IPS DF 6.9 (cell line): ENCODE data around the gene PRAMEF1.
"Not testable (repeated sequence)": the region's sequence is repeated elsewhere in the genome, so short reads cannot be mapped to it uniquely, and the experiment has no call there.

ENCODE experiments used
- DNase-seq: peaks from one replicate; pipeline ENCODE4 v3.0.0-alpha.2; 2013; ENCODE audit warnings: low read depth, low spot score
- H3K27ac ChIP-seq: one replicate; pipeline ENCODE4 v1.5.1; 2013; ENCODE audit warnings: low read length, control low read depth
- H3K27me3 ChIP-seq: 2 replicates; pipeline ENCODE4 v1.6.1; 2013; ENCODE audit warnings: mild to moderate bottlenecking, low read length; ENCODE audit not compliant: control insufficient read depth, insufficient read depth
- H3K36me3 ChIP-seq: 2 replicates; pipeline ENCODE4 v1.6.1; 2013; ENCODE audit warnings: low read length; ENCODE audit not compliant: control insufficient read depth, insufficient read depth
- H3K4me1 ChIP-seq: 2 replicates; pipeline ENCODE4 v1.6.1; 2013; ENCODE audit warnings: low read length; ENCODE audit not compliant: control insufficient read depth, insufficient read depth
- H3K4me3 ChIP-seq: 2 replicates; pipeline ENCODE4 v1.5.1; 2013; ENCODE audit warnings: mild to moderate bottlenecking, low read length
- H3K9me3 ChIP-seq: 2 replicates; pipeline ENCODE4 v1.6.1; 2013; ENCODE audit warnings: low read length, inconsistent platforms; ENCODE audit not compliant: control insufficient read depth, insufficient read depth
- WGBS: extraction: QIAGEN DNeasy Blood & Tissue Kit; methylation state at CpG from one replicate; pipeline ENCODE4 v1.1.7; 2013; ENCODE audit warnings: mixed read lengths, missing lambda C conversion rate; ENCODE audit not compliant: insufficient read length, insufficient coverage; 5-methylcytosine and 5-hydroxymethylcytosine counted together

The PRAMEF1 gene

GRCh38 chr1:12791097-12791496 lies at the start of gene PRAMEF1:
Gene PRAMEF1 (plus strand): TSS chr1:12791397. CDS start chr1:12793228, 1,831 bp downstream.
- H3K4me1 ChIP-seq, DNase-seq, H3K4me3 ChIP-seq, H3K9me3 ChIP-seq, H3K27me3 ChIP-seq, H3K36me3 ChIP-seq, H3K27ac ChIP-seq: not testable (repeated sequence)
- no CpG with 5 or more reads among the region's 5 CpGs for WGBS

- Histone ChIP-seq H3K9me3 (no peaks in the 10 kb centered on the region), H3K4me3 (no peak overlapping the region), H3K4me1 (no peaks in the 10 kb centered on the region), H3K36me3 (no peaks in the 10 kb centered on the region), H3K27ac (no peak overlapping the region), H3K27me3 (no peaks in the 10 kb centered on the region)
- no CpG with 5 or more reads among the region's 3 CpGs for WGBS
- DNase-seq = no peak
Measured at GRCh38 chr1:12741946-12742345, 49.3 kb upstream of the PRAMEF1 start.

- DNase-seq = no peak
- Histone ChIP-seq H3K27ac (no peak overlapping the region), H3K27me3 (no peaks in the 10 kb centered on the region), H3K9me3 (no peaks in the 10 kb centered on the region), H3K4me1 (no peaks in the 10 kb centered on the region), H3K36me3 (no peaks in the 10 kb centered on the region), H3K4me3 (no peak overlapping the region)
- WGBS = no CpG with 5 or more reads among the region's 3 CpGs
Measured at GRCh38 chr1:12745126-12745991, 45.8 kb upstream of the PRAMEF1 start.

GRCh38 chr1:12745992-12746323 lies 45.2 kb upstream of the PRAMEF1 start, which contains the start of gene CFAP107:
Gene CFAP107 (plus strand): TSS chr1:12746200. CDS start chr1:12746431, 231 bp downstream.
- Histone ChIP-seq H3K4me1 (no peaks in the 10 kb centered on the region), H3K27me3 (no peaks in the 10 kb centered on the region), H3K4me3 (no peak within 1 kb of the TSS), H3K27ac (no peak within 1 kb of the TSS), H3K9me3 (no peaks in the 10 kb centered on the region), H3K36me3 (no peaks in the 10 kb centered on the region)
- no CpG with 5 or more reads among the region's 2 CpGs for WGBS
- DNase-seq = no peak

- no peak overlapping the region for H3K27ac ChIP-seq
- DNase-seq = no peak
- no peaks in the 10 kb centered on the region for H3K27me3 ChIP-seq
- no peaks in the 10 kb centered on the region for H3K4me1 ChIP-seq
- no peak overlapping the region for H3K4me3 ChIP-seq
- no peaks in the 10 kb centered on the region for H3K36me3 ChIP-seq
- no peaks in the 10 kb centered on the region for H3K9me3 ChIP-seq
Measured at GRCh38 chr1:12748778-12749355, 42.3 kb upstream of the PRAMEF1 start.

- Histone ChIP-seq H3K4me3 (no peak overlapping the region), H3K9me3 (no peaks in the 10 kb centered on the region), H3K4me1 (no peaks in the 10 kb centered on the region), H3K27me3 (no peaks in the 10 kb centered on the region), H3K36me3 (no peaks in the 10 kb centered on the region), H3K27ac (no peak overlapping the region)
- DNase-seq = no peak
- no CpG with 5 or more reads among the region's 4 CpGs for WGBS
Measured at GRCh38 chr1:12754738-12755137, 36.5 kb upstream of the PRAMEF1 start.

GRCh38 chr1:12756273-12756672 lies 34.9 kb upstream of the PRAMEF1 start:
- no peaks in the 10 kb centered on the region for H3K9me3 ChIP-seq
- no peaks in the 10 kb centered on the region for H3K4me1 ChIP-seq
- H3K27me3 ChIP-seq = no peaks in the 10 kb centered on the region
- DNase-seq = no peak
- no peak overlapping the region for H3K27ac ChIP-seq
- H3K36me3 ChIP-seq = no peaks in the 10 kb centered on the region
- WGBS = no CpG with 5 or more reads among the region's 2 CpGs
- H3K4me3 ChIP-seq = no peak overlapping the region

GRCh38 chr1:12756768-12757413 lies 34.3 kb upstream of the PRAMEF1 start:
- no CpG with 5 or more reads among the region's 6 CpGs for WGBS
- DNase-seq = no peak
- no peaks in the 10 kb centered on the region for H3K27me3 ChIP-seq
- no peaks in the 10 kb centered on the region for H3K4me1 ChIP-seq
- H3K9me3 ChIP-seq = no peaks in the 10 kb centered on the region
- no peak overlapping the region for H3K4me3 ChIP-seq
- no peak overlapping the region for H3K27ac ChIP-seq
- H3K36me3 ChIP-seq = no peaks in the 10 kb centered on the region

GRCh38 chr1:12757836-12758235 lies 33.4 kb upstream of the PRAMEF1 start:
- no peak overlapping the region for H3K4me3 ChIP-seq
- H3K27me3 ChIP-seq = no peaks in the 10 kb centered on the region
- H3K9me3 ChIP-seq = no peaks in the 10 kb centered on the region
- no peaks in the 10 kb centered on the region for H3K4me1 ChIP-seq
- no peak for DNase-seq
- no peak overlapping the region for H3K27ac ChIP-seq
- no CpG with 5 or more reads among the region's 6 CpGs for WGBS
- no peaks in the 10 kb centered on the region for H3K36me3 ChIP-seq

- no peaks in the 10 kb centered on the region for H3K9me3 ChIP-seq
- no peaks in the 10 kb centered on the region for H3K27me3 ChIP-seq
- DNase-seq = peak; percentile 20
Measured at GRCh38 chr1:12760256-12760795, 30.9 kb upstream of the PRAMEF1 start.

More at GRCh38 chr1:12760256-12760795, 30.9 kb upstream of the PRAMEF1 start:
- no peak overlapping the region for H3K4me3 ChIP-seq
- no CpG with 5 or more reads among the region's 7 CpGs for WGBS
- H3K36me3 ChIP-seq = no peaks in the 10 kb centered on the region
- no peak overlapping the region for H3K27ac ChIP-seq
- no peaks in the 10 kb centered on the region for H3K4me1 ChIP-seq
